Mononuclear cell (primary cell): ENCODE results near the gene DNAH11. TPM values are rescaled to one million over a fixed set of nuclear protein-coding genes. Genes with fewer than 3 reads are reported as not detected.
A peak's percentile ranks its signal among the peaks of the same experiment; 100 is the strongest.
"Not testable (repeated sequence)": the region's sequence is repeated elsewhere in the genome, so short reads cannot be mapped to it uniquely, and the experiment has no call there.

ENCODE experiments used
- H3K27me3 ChIP-seq: 2 replicates; pipeline ENCODE4 v1.6.0; 2011; ENCODE audit warnings: low read length, control low read depth; ENCODE audit not compliant: insufficient read depth
- H3K4me1 ChIP-seq: 2 replicates; pipeline ENCODE4 v1.5.1; 2011; ENCODE audit warnings: mild to moderate bottlenecking, low read length, control low read depth; ENCODE audit not compliant: insufficient read depth
- H3K4me3 ChIP-seq: 2 replicates; pipeline ENCODE4 v1.5.1; 2011; ENCODE audit warnings: mild to moderate bottlenecking, low read length, moderate library complexity
- H3K9me3 ChIP-seq: 2 replicates; pipeline ENCODE4 v1.5.1; 2011; ENCODE audit warnings: low read depth, mild to moderate bottlenecking, control low read depth, low read length
- total RNA-seq: library from RNA; depleted of rRNA; stranded (reverse); fragments of >200 nt; gene quantifications from one replicate; pipeline ENCODE4 v1.2.3, GENCODE V29; 2012

The DNAH11 gene
- total RNA-seq, result under 0.01 TPM

DNA sequence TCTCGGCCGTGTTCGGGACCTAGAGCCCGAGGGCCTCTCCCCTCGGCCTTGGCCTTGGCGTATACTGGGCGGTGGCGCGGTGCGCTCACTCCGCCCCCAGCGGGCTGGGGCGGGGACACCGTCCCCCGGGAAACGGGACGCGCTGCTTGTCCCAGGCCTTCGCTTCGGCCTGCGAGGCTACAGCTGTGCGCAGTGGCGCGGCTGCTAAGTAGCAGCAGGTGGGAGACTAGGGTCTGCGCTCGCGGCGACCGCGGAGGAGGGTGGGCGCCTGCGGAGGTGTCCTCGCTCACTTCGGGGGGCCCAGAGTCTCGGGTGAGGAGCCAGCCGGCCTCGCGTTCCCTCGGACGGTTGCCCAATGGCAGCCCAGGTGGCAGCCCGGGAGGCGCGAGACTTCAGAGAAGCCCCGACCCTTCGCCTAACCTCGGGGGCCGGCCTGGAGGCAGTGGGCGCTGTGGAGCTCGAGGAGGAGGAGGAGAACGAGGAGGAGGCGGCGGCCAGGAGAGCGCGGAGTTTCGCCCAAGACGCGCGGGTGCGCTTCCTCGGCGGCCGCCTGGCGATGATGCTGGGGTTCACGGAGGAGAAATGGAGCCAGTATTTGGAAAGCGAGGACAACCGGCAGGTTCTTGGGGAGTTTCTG is at the start of gene DNAH11:
TSS of gene DNAH11 (plus strand) at position 149 of the 637 bp plus-strand sequence. CDS start at position 356, 207 bp downstream.
- peaks cover 63% of the 10 kb centered on the region for H3K27me3 ChIP-seq
- peaks cover 12% of the 10 kb centered on the region for H3K4me1 ChIP-seq
- H3K4me3 ChIP-seq, result peak within 1 kb of the TSS; percentile 7
- H3K9me3 ChIP-seq, result no peaks in the 10 kb centered on the region

GRCh38 chr7:21495731-21496130 is 47.1 kb upstream of the DNAH11 start:
- no peaks in the 10 kb centered on the region for H3K4me1 ChIP-seq
- H3K27me3 ChIP-seq, result no peaks in the 10 kb centered on the region
- no peak overlapping the region for H3K4me3 ChIP-seq
- H3K9me3 ChIP-seq, result peaks cover 31% of the 10 kb centered on the region

DNA sequence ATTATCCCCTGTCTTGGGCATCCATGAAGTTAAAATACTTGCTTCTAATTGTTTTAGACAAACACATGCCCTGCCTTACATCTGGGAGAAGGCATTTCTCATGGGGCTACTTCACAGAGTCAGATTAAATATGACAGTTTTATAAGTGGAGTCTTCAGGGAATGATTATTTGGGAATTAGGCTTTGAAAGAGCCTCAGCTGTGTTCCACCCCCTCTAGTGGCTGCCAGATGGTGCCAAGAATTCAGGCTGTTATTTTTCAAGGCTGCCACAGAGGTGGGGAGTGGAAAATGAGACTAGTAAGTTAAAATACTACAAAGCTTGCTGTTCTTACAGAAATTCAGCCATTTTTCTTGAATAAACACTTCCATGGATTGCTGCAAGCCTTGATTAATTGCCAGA is 45.8 kb upstream of the DNAH11 start:
- no peak overlapping the region for H3K4me3 ChIP-seq

DNA sequence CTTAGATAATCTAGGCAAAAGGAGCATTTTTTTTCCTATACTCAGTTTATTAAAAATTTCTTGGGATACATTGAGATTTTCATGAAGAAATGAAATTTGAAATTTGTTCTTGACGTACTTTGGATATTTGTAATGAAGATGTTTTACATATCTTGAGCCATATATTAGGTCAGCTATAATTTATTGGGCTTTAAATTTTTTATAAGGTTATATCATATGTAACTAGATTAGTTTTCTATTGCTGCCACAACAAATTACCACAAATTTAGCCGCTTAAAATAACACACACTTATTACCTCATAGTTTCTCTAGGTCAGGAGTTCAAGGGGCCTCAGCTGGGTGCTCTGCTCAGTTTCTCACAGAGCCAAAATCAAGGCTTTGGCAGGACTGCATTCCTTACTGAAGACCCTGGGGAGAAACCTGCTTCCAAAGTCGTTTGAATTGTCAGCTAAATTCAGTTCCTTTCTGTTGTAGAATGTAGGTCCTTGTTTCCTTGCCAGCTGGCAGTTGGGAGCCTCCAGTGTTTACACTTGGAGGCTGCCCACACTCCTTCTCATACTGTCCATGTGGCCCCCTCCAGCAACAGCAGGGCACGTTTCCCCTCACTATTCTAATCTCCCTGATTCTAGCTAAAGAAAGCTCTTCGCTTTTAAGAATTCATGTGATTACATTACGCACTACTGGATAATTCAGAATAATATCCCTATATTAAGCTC is 42.6 kb upstream of the DNAH11 start:
- Histone ChIP-seq H3K9me3 (peaks cover 6% of the 10 kb centered on the region), H3K4me1 (no peaks in the 10 kb centered on the region), H3K27me3 (no peaks in the 10 kb centered on the region), H3K4me3 (no peak overlapping the region)

More for the DNA sequence above, 45.8 kb upstream of the DNAH11 start:
- Histone ChIP-seq H3K27me3 (no peaks in the 10 kb centered on the region), H3K4me1 (no peaks in the 10 kb centered on the region), H3K9me3 (peaks cover 30% of the 10 kb centered on the region)

GRCh38 chr7:21504021-21504420 is 38.8 kb upstream of the DNAH11 start:
- H3K4me1 ChIP-seq, result no peaks in the 10 kb centered on the region
- no peaks in the 10 kb centered on the region for H3K27me3 ChIP-seq
- peaks cover 6% of the 10 kb centered on the region for H3K9me3 ChIP-seq
- no peak overlapping the region for H3K4me3 ChIP-seq

- H3K9me3 ChIP-seq, result peaks cover 6% of the 10 kb centered on the region
- no peaks in the 10 kb centered on the region for H3K4me1 ChIP-seq
- H3K27me3 ChIP-seq, result no peaks in the 10 kb centered on the region
- no peak overlapping the region for H3K4me3 ChIP-seq
Observed at GRCh38 chr7:21507627-21508343, 35.1 kb upstream of the DNAH11 start.

DNA sequence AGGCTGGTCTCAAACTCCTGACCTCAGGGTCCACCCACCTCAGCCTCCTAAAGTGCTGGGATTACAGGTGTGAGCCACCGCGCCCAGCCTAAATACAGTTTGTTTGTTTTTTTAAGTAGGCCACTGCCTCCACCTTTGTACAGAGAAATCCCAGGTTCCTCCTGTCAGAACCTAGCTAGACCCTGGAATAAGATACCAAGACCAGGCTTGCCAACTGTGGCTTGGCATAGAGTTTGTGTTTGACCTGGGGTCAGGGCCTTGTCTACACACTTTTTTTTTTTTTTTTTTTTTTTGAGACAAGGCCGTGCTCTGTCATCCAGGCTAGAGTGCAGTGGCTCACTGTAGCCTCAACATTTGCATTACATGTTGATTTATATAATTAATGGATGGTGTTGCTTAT is 34.3 kb upstream of the DNAH11 start:
- Histone ChIP-seq H3K4me1 (no peaks in the 10 kb centered on the region), H3K4me3 (no peak overlapping the region), H3K27me3 (no peaks in the 10 kb centered on the region)

DNA sequence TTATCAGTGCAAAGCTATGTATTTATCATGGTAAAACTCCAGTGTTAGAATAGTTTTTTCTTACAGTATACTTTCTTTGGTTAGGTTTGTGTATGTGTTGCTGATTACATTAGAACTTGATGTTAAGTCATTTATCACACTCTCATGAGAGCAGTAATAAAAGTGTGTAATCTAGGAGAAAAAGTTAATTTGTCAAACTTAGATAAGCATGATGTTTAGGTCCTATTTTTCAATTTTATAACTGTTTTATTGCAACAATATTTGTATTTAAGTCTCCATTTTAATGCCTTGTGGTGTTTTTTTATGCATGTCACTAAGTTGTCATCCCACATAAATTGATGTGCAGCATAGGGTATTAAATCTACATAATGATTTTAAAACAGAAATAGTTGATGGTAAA is 28.8 kb upstream of the DNAH11 start:
- H3K4me1 ChIP-seq, result no peaks in the 10 kb centered on the region
- H3K27me3 ChIP-seq, result no peaks in the 10 kb centered on the region
- no peaks in the 10 kb centered on the region for H3K9me3 ChIP-seq
- H3K4me3 ChIP-seq, result no peak overlapping the region

More for the DNA sequence above, 34.3 kb upstream of the DNAH11 start:
- peaks cover 6% of the 10 kb centered on the region for H3K9me3 ChIP-seq

DNA sequence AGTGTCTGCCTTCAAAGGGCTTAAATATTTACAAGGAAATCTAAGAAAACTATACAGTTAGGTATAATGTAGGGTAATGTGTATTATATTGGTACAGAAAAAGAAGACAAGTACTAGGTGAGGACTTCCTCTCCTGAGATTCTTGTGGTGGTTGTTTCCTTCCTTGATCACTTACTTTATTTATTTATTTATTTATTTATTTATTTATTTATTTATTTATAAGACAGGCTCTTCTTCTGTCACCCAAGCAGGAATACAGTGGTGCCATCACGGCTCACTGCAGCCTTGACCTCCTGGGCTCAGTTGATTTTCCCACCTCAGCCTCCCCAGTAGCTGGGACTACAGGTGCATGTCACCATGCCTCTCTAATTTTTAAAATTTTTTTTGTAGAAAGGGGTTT is 18.2 kb upstream of the DNAH11 start:
- H3K27me3 ChIP-seq, result no peaks in the 10 kb centered on the region
- H3K9me3 ChIP-seq, result no peaks in the 10 kb centered on the region
- H3K4me3 ChIP-seq, result no peak overlapping the region
- no peaks in the 10 kb centered on the region for H3K4me1 ChIP-seq

DNA sequence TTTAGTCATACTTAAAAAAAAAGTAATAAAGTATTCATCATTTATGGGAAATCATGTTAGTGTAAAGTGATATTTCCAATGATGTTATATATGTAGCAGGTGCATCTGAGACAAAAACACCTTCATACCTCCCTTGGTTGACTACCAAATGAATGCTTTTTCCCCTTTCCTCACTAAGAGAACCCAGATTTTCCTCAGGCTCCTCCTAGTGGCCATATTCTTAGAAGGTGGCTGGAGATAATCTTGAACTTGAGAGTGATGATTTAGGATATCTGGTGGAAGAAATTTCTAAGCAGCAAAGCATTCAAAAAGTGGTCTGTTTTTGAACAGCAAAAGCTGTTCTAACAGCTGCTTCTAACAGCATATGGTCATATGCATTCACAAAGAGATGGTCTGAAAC is 16.8 kb upstream of the DNAH11 start:
- no peaks in the 10 kb centered on the region for H3K27me3 ChIP-seq
- H3K4me1 ChIP-seq, result no peaks in the 10 kb centered on the region
- H3K9me3 ChIP-seq, result no peaks in the 10 kb centered on the region
- H3K4me3 ChIP-seq, result no peak overlapping the region

- H3K27me3 ChIP-seq, result no peaks in the 10 kb centered on the region
- no peak overlapping the region for H3K4me3 ChIP-seq
- no peaks in the 10 kb centered on the region for H3K9me3 ChIP-seq
- H3K4me1 ChIP-seq, result no peaks in the 10 kb centered on the region
Observed at GRCh38 chr7:21526448-21526847, 16.4 kb upstream of the DNAH11 start.

DNA sequence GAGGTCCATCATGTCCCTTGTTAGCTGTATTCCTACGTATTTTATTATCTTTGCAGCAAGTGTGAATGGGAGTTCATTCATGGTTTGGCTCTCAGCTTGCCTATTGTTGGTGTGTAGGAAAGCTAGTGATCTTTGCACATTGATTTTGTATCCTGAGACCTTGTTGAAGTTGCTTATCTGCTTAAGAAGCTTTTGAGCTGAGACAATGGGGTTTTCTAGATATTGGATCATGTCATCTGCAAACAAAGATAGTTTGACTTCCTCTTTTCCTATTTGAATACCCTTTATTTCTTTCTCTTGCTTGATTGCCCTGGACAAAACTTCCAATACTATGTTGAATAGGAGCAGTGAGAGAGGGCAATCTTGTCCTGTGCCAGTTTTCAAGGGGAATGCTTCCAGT is 10.4 kb upstream of the DNAH11 start:
- not testable (repeated sequence) for H3K4me3 ChIP-seq, H3K27me3 ChIP-seq, H3K9me3 ChIP-seq, H3K4me1 ChIP-seq

- not testable (repeated sequence) for H3K4me3 ChIP-seq, H3K4me1 ChIP-seq, H3K9me3 ChIP-seq, H3K27me3 ChIP-seq
Observed at GRCh38 chr7:21533646-21534045, 9.2 kb upstream of the DNAH11 start.

- not testable (repeated sequence) for H3K9me3 ChIP-seq, H3K4me3 ChIP-seq, H3K4me1 ChIP-seq
- peaks cover 16% of the 10 kb centered on the region for H3K27me3 ChIP-seq
Observed at GRCh38 chr7:21536445-21537118, 6.3 kb upstream of the DNAH11 start.

DNA sequence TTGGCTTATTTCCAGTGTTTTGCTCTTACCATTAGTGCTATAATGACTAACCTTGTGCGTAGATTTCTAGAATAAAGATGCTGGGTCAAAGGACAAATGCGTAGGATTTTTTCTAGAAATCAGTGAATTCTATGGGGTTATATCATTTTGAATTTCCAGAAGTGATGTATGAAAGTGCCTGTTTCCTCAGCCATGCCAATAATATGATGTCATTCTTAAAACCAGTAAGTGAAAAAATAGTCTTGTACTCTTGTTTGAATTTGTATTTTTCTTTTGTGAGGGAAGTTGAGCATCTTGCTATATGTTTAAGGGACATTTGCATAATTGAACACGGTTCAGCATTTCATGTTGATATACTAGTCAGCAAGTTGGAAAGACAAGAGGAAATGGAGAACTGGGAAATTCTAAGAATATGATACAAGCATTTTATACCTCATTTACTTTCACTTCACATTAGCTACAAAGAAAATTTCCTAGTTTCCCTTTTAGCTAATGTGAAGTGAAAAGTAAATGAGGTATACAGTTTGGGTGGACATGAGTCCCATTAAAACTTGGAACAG is 3.8 kb upstream of the DNAH11 start:
- Histone ChIP-seq H3K9me3 (no peaks in the 10 kb centered on the region), H3K4me1 (peaks cover 12% of the 10 kb centered on the region), H3K4me3 (no peak overlapping the region), H3K27me3 (peaks cover 40% of the 10 kb centered on the region)
